Bronchial smooth muscle cell (primary cell): ENCODE measurements around the gene RAB3D. TPM values are rescaled to one million over a fixed set of nuclear protein-coding genes. Genes with fewer than 3 reads are reported as not detected.

ENCODE experiments used
- total RNA-seq: library from RNA; depleted of rRNA; stranded (reverse); fragments of >200 nt; gene quantifications from 2 replicates; pipeline ENCODE4 v1.2.1, GENCODE V29; 2014

Gene RAB3D
- 12.0 and 24.0 TPM in 2 replicates for total RNA-seq

DNA sequence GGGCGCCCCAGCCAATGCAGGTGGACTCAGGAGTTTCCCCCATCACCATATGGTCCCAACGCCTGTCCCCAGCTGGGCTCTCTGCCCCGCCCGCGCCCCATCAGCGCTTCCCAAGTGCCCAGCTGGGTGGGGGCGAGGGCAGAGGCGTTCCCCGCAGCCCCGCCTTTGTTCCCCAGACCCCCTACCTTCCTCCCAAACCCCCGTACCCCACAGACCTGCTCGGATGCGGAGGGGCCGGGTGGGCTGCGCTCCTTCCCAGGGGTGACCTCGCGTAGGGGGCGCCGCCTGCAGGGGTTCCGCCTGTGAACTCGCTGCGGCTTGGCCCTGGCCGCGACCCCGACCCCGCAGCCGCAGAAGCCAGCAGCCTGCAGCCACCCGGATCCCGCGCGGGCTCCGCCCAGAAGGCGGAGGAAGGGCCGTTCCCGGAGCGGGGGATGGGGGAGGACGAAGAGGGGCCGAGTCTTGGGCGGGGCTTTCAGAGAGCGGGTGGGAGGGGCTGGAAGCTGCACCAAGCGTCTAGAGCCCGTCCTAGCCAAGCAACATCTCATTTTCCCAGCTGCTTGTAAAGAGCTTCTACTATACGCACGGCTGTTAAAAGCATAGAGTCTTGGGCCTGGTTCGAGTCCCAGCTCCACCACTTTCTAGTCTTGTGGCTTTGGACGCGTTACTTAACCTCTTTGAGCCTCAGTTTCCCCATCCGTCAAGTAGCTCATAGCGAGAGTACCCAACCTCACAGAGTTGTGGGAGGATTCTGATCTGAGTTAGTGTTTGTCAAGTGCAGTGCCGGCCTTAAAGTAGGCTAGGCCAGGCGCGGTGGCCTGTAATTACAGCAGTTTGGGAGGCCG lies at the start of gene RAB3D:
Gene RAB3D, minus strand, starts transcription at position 404 of the 845 bp plus-strand sequence. CDS start 2,258 bp downstream, outside the sequence.

DNA sequence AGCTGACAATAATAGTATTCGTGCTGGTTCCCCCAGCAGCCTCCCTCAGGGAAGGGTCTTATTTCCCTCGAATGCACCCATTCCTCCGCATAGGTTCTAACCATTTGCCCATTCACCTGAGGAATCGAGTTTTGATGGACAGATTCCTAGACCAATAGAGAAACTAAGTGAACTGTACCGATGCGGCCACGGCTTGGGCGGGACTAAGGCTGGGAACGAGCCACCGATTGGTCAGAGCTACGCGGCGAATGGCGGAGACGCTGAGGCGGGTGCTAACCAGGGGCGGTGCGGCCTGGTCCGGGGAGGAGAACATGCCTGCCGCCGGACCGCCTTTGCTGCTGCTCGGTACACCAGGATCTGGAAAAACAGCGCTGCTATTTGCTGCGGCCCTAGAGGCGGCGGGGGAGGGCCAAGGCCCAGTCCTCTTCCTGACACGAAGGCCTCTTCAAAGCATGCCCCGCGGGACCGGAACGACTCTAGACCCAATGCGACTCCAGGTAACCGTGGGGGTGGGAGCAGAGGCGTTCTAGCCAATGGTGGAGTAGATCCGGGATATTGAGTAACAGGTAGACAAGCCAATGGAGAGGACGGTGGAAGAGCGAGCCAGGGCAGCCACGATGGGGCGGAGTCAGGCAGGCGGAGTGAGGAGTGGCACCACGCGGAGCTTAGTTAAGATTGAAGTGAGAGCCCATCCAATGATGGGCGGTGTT lies 35.1 kb upstream of the RAB3D start, which contains the start of gene SWSAP1:
Gene SWSAP1, plus strand, starts transcription at position 234 of the 710 bp plus-strand sequence. Its CDS starts 15 bp downstream, at position 249.

DNA sequence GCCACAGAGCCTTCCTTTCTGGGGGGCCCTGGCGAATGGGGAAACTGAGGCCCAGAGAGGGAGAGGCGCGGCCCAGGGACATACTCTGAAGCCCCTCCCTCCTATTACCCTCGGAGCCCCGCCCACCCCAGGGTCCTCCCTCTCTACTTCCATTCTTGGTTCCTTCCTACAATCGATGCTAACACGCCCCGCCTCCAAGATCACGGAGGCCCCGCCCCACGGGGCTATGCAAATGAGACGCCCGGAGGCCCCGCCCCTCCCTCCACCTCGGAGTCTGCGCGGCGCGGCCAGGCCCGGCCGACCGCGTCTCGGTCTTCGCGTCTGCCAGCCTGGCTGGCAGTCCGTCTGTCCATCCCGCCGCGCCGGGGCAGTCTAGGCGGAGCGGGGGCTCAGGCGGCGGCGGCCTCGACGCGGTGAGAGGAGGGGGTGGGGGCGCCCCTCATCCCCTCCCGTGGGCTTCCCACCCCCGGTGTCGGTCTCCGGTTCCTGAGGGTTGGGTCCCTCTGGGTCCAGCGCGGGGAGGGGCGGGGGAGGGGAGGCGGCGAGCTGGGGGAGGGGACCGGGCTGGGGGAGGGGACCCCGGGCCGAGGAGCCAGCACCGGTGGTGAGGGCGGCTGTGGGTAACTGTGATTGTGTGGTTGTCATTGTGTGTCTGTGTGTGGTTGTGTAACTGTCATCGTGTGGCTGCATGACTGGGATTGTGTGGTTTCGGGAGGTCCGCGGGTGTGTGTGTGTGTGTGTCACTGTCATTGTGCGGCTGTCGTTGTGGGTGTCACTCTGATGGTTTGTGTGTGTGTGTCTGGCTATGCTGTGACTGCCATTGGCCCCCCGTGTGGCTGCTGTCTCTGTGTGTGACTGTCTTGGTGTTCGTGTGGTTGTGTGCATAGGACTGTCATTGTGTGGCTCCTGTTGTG lies 16.0 kb upstream of the RAB3D start, which contains the start of gene PLPPR2:
Gene PLPPR2, plus strand, starts transcription at position 273 of the 914 bp plus-strand sequence. CDS start 2,242 bp downstream, outside the sequence.

GRCh38 chr19:11346104-11346940 lies 6.9 kb upstream of the RAB3D start, which contains the start of the genes CCDC159 and TMEM205:
TSS of gene CCDC159 (plus strand) at chr19:11346519. CDS start at chr19:11346607, 88 bp downstream.
TSS of gene TMEM205 (minus strand) at chr19:11346268. CDS start at chr19:11345619, 649 bp downstream.

DNA sequence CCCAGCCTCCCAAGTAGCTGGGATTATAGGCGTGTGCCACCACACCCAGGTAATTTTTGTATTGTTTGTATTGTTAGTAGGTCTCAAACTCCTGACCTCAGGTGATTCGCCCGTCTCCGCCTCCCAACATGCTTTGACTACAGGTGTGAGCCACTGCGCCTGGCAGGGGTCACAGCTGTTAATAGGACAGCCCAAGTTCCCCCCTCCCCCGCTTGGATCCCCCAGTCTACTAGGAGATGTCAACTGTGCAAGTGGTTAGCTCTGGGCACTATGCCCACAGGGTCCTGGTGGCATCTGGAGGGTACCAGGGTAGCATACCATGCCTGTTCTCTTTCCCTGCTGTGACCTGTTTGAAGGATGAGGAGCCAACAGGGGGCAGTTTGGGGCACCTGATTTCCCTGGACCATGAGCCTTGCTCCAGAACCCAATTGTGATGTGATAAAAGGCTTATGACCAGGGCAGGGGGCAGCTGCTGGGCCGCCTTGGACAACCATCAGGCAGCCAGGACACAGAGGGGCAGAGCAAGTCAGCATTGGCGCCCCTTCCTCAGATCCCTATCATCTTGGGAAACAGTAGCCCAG lies 43.7 kb downstream of the RAB3D start, which contains the start of gene TSPAN16:
Gene TSPAN16, plus strand, starts transcription at position 496 of the 581 bp plus-strand sequence. CDS start 138 bp downstream, outside the sequence.

Other genes starting within 250 kb of the RAB3D start
- 14.3 and 26.3 TPM in 2 replicates for gene SPC24, start 183.9 kb downstream of the RAB3D start, total RNA-seq
- gene KANK2, start 142.1 kb downstream of the RAB3D start, total RNA-seq, result 350 and 544 TPM in 2 replicates
- gene ANGPTL8, start 100.0 kb downstream of the RAB3D start, total RNA-seq, result not detected in 2 replicates
- gene DOCK6, start 77.1 kb downstream of the RAB3D start, total RNA-seq, result 8.2 and 12.5 TPM in 2 replicates
- gene TSPAN16, start 43.5 kb downstream of the RAB3D start, total RNA-seq, result not detected in 2 replicates
- 64.7 and 88.6 TPM in 2 replicates for gene TMEM205, start 6.6 kb upstream of the RAB3D start, total RNA-seq
- gene CCDC159, start 6.9 kb upstream of the RAB3D start, total RNA-seq, result 8.5 and 9.7 TPM in 2 replicates
- gene PLPPR2, start 15.8 kb upstream of the RAB3D start, total RNA-seq, result 5.8 TPM in 2 replicates
- gene SWSAP1, start 35.0 kb upstream of the RAB3D start, total RNA-seq, result 0.09 and 0.47 TPM in 2 replicates
- gene EPOR, start 44.7 kb upstream of the RAB3D start, total RNA-seq, result 3.3 and 5.6 TPM in 2 replicates
- 2.7 and 4.4 TPM in 2 replicates for gene RGL3, start 79.7 kb upstream of the RAB3D start, total RNA-seq
- 0.79 and 1.0 TPM in 2 replicates for gene ODAD3, start 95.5 kb upstream of the RAB3D start, total RNA-seq
- gene PRKCSH, start 96.0 kb upstream of the RAB3D start, total RNA-seq, result 116 and 121 TPM in 2 replicates
- under 0.01 TPM in 1 of 2 replicates, not detected in the other for gene ELAVL3, start 141.4 kb upstream of the RAB3D start, total RNA-seq
- gene ZNF653, start 166.2 kb upstream of the RAB3D start, total RNA-seq, result 4.6 and 4.9 TPM in 2 replicates
- 29.6 and 71.3 TPM in 2 replicates for gene ECSIT, start 189.5 kb upstream of the RAB3D start, total RNA-seq
- gene CNN1, start 199.2 kb upstream of the RAB3D start, total RNA-seq, result 5.5 and 8.2 TPM in 2 replicates
- 25.7 and 25.8 TPM in 2 replicates for gene ELOF1, start 219.6 kb upstream of the RAB3D start, total RNA-seq
- 0.34 and 0.95 TPM in 2 replicates for gene ACP5, start 238.0 kb upstream of the RAB3D start, total RNA-seq